RWPE2 (cell line): ENCODE measurements around the gene PPP2R5C.
A peak's percentile ranks its signal among the peaks of the same experiment; 100 is the strongest.
"Not testable (repeated sequence)": the region's sequence is repeated elsewhere in the genome, so short reads cannot be mapped to it uniquely, and the experiment has no call there.

Experiments used
- ATAC-seq: fragments of 200-7000 bp; cut with Tn5 transposase; 3 replicates; pipeline ENCODE4 v1.9.1; 2021; ENCODE audit warnings: low read depth
- DNase-seq: peaks from one replicate; pipeline ENCODE4 v3.0.0-alpha.2; 2020; ENCODE audit warnings: low spot score
- H3K27ac ChIP-seq: fragments of 450-650 bp; 2 replicates; pipeline ENCODE4 v1.5.1; 2017; ENCODE audit warnings: mild to moderate bottlenecking; ENCODE audit not compliant: poor library complexity, severe bottlenecking
- H3K27me3 ChIP-seq: fragments of 250-450 bp; sonication (Bioruptor Pico); 2 replicates; pipeline ENCODE4 v1.5.1; 2021; ENCODE audit warnings: mild to moderate bottlenecking, moderate library complexity; ENCODE audit not compliant: insufficient read depth, poor library complexity, severe bottlenecking
- H3K36me3 ChIP-seq: fragments of 250-450 bp; sonication (Bioruptor Pico); 2 replicates; pipeline ENCODE4 v1.5.1; 2020; ENCODE audit warnings: low read depth, mild to moderate bottlenecking, moderate library complexity
- H3K4me1 ChIP-seq: fragments of 250-450 bp; sonication (Bioruptor Pico); 2 replicates; pipeline ENCODE4 v1.5.1; 2021; ENCODE audit warnings: mild to moderate bottlenecking, moderate library complexity; ENCODE audit not compliant: insufficient read depth, poor library complexity, severe bottlenecking
- H3K4me3 ChIP-seq: fragments of 250-450 bp; sonication (Bioruptor Pico); 2 replicates; pipeline ENCODE4 v1.5.1; 2021; ENCODE audit warnings: mild to moderate bottlenecking, moderate library complexity; ENCODE audit not compliant: severe bottlenecking
- H3K9me3 ChIP-seq: fragments of 250-450 bp; sonication (Bioruptor Pico); 2 replicates; pipeline ENCODE4 v1.5.1; 2021; ENCODE audit warnings: mild to moderate bottlenecking, moderate library complexity; ENCODE audit not compliant: severe bottlenecking
- CTCF ChIP-seq: fragments of 450-650 bp; IDR thresholded peaks from one replicate; pipeline ENCODE4 v1.5.1; 2017; ENCODE audit warnings: mild to moderate bottlenecking, moderate library complexity; ENCODE audit not compliant: poor library complexity, severe bottlenecking

The PPP2R5C gene

GRCh38 chr14:101791919-101792572, 30.5 kb downstream of the PPP2R5C start:
- peak; percentile 86 for ATAC-seq
- H3K27ac ChIP-seq: no peak overlapping the region
- no peak for TF ChIP-seq CTCF

GRCh38 chr14:101796016-101796415, 34.5 kb downstream of the PPP2R5C start:
- ATAC-seq: no peak
- TF ChIP-seq CTCF: no peak

More at GRCh38 chr14:101791919-101792572, 30.5 kb downstream of the PPP2R5C start:
- Histone ChIP-seq H3K27me3 (no peaks in the 10 kb centered on the region), H3K4me1 (peaks cover 3% of the 10 kb centered on the region), H3K4me3 (peak overlapping the region; percentile 10), H3K9me3 (no peaks in the 10 kb centered on the region), H3K36me3 (no peaks in the 10 kb centered on the region)
- DNase-seq: no peak

GRCh38 chr14:101796479-101796878, 35.0 kb downstream of the PPP2R5C start:
- Histone ChIP-seq H3K4me1 (peaks cover 3% of the 10 kb centered on the region), H3K36me3 (no peaks in the 10 kb centered on the region), H3K4me3 (no peak overlapping the region), H3K27ac (no peak overlapping the region), H3K27me3 (no peaks in the 10 kb centered on the region), H3K9me3 (no peaks in the 10 kb centered on the region)
- DNase-seq: no peak
- ATAC-seq: no peak
- TF ChIP-seq CTCF: no peak

More at GRCh38 chr14:101796016-101796415, 34.5 kb downstream of the PPP2R5C start:
- H3K4me1 ChIP-seq: peaks cover 3% of the 10 kb centered on the region
- no peak for DNase-seq
- H3K9me3 ChIP-seq: no peaks in the 10 kb centered on the region
- H3K27me3 ChIP-seq: no peaks in the 10 kb centered on the region
- H3K27ac ChIP-seq: no peak overlapping the region
- H3K4me3 ChIP-seq: no peak overlapping the region
- no peaks in the 10 kb centered on the region for H3K36me3 ChIP-seq

GRCh38 chr14:101797856-101798255, 36.3 kb downstream of the PPP2R5C start:
- Histone ChIP-seq H3K9me3 (no peaks in the 10 kb centered on the region), H3K4me3 (no peak overlapping the region), H3K27me3 (no peaks in the 10 kb centered on the region), H3K4me1 (no peaks in the 10 kb centered on the region), H3K27ac (no peak overlapping the region), H3K36me3 (no peaks in the 10 kb centered on the region)
- ATAC-seq (no peak), DNase-seq (no peak)
- no peak for TF ChIP-seq CTCF

- DNase-seq, ATAC-seq, H3K27ac ChIP-seq, H3K4me1 ChIP-seq, H3K27me3 ChIP-seq, H3K9me3 ChIP-seq, H3K4me3 ChIP-seq, H3K36me3 ChIP-seq: not testable (repeated sequence)
Measured at GRCh38 chr14:101804373-101804772, 42.9 kb downstream of the PPP2R5C start.

- H3K9me3 ChIP-seq, H3K27me3 ChIP-seq: not testable (repeated sequence)
Measured at GRCh38 chr14:101806252-101806651, 44.7 kb downstream of the PPP2R5C start.

More at GRCh38 chr14:101806252-101806651, 44.7 kb downstream of the PPP2R5C start:
- not testable (repeated sequence) for ATAC-seq, H3K27ac ChIP-seq, H3K4me3 ChIP-seq, H3K36me3 ChIP-seq, DNase-seq
- H3K4me1 ChIP-seq: peaks cover 10% of the 10 kb centered on the region
